ENCODE results near the gene SLC49A3.

GRCh38 chr4:720111-720860 lies 31.3 kb upstream of the SLC49A3 start:
- TF ChIP-seq EZH2phosphoT487 (IDR thresholded peaks at IDR 0.05; ENCODE audit: borderline replicate concordance, low read depth, low read length) (no peak), CTCF (conservative IDR thresholded peaks at IDR 0.05; ENCODE audit: low read length) (no peak)
